Right atrium auricular region (tissue), 2 donors: Measurements from ENCODE around the gene HVCN1. TPM values are rescaled to one million over a fixed set of nuclear protein-coding genes. Genes with fewer than 3 reads are reported as not detected.
"Not testable (repeated sequence)": the region's sequence is repeated elsewhere in the genome, so short reads cannot be mapped to it uniquely, and the experiment has no call there.

Experiments used
- DNase-seq: peaks from one replicate; pipeline ENCODE4 v3.0.0-alpha.2; 2019; ENCODE audit warnings: low spot score
- H3K27ac ChIP-seq, 2 donors: fragments of 200-600 bp; sonication (generic); 1 replicate in 1 of 2; 2 replicates in 1 of 2; pipeline ENCODE4 v1.5.1; 2016 to 2019
- H3K27me3 ChIP-seq, 2 donors: fragments of 200-600 bp; sonication (generic); one replicate each; pipeline versions ENCODE4 v1.5.1 to v1.6.0; 2017 to 2019
- H3K36me3 ChIP-seq: fragments of 200-600 bp; sonication (generic); one replicate; pipeline ENCODE4 v1.5.1; 2016
- H3K4me1 ChIP-seq, 2 donors: fragments of 200-600 bp; sonication (generic); one replicate each; pipeline versions ENCODE4 v1.5.1 to v1.6.0; 2017 to 2019
- H3K4me3 ChIP-seq, 2 donors: fragments of 200-600 bp; sonication (generic); 1 replicate in 1 of 2; 2 replicates in 1 of 2; pipeline ENCODE4 v1.5.1; 2017 to 2019; ENCODE audit warnings: mild to moderate bottlenecking in 1 of 2, moderate library complexity in 1 of 2
- H3K9me3 ChIP-seq, 2 donors: fragments of 200-600 bp; sonication (generic); one replicate each; pipeline ENCODE4 v1.5.1; 2019
- CTCF ChIP-seq, 2 donors: fragments of 200-600 bp; sonication (generic); IDR thresholded peaks; one replicate each; pipeline ENCODE4 v1.5.1; 2019; ENCODE audit warnings: antibody characterized with exemption in 2 of 2
- total RNA-seq, 2 donors: library from RNA; depleted of rRNA; stranded (reverse); fragments of >200 nt; gene quantifications; one replicate each; pipeline ENCODE4 v1.1.0, GENCODE V29; 2016

The HVCN1 gene
- total RNA-seq, 2 donors from 2014 or later, result 21.7 to 24.1 TPM

GRCh38 chr12:110731479-110731878, 42.6 kb upstream of the HVCN1 start:
- H3K27ac ChIP-seq, result no peak overlapping the region
- H3K4me1 ChIP-seq, result peaks cover 0 to 35% of the 10 kb centered on the region in 2 donors
- DNase-seq, result no peak
- H3K4me3 ChIP-seq, result no peak overlapping the region
- no peak for TF ChIP-seq CTCF (IDR thresholded peaks at IDR 0.05)
- H3K36me3 ChIP-seq, result peaks cover 48% of the 10 kb centered on the region
- no peaks in the 10 kb centered on the region for H3K27me3 ChIP-seq
- no peaks in the 10 kb centered on the region for H3K9me3 ChIP-seq

- Histone ChIP-seq H3K4me3 (no peak overlapping the region), H3K36me3 (peaks cover 76% of the 10 kb centered on the region), H3K9me3 (no peaks in the 10 kb centered on the region), H3K27ac (no peak overlapping the region), H3K4me1 (peaks cover 0 to 23% of the 10 kb centered on the region in 2 donors), H3K27me3 (no peaks in the 10 kb centered on the region)
- TF ChIP-seq CTCF (IDR thresholded peaks at IDR 0.05), result no peak
- DNase-seq, result no peak
Measured at GRCh38 chr12:110728628-110729027, 39.7 kb upstream of the HVCN1 start.

GRCh38 chr12:110726708-110727369, 37.9 kb upstream of the HVCN1 start:
- Histone ChIP-seq H3K9me3 (no peaks in the 10 kb centered on the region), H3K4me3 (no peak overlapping the region), H3K36me3 (peaks cover 94% of the 10 kb centered on the region), H3K27ac (no peak overlapping the region), H3K4me1 (peaks cover 0 to 6% of the 10 kb centered on the region in 2 donors), H3K27me3 (no peaks in the 10 kb centered on the region)
- no peak for TF ChIP-seq CTCF (IDR thresholded peaks at IDR 0.05)
- DNase-seq, result no peak

GRCh38 chr12:110726028-110726427, 37.1 kb upstream of the HVCN1 start:
- TF ChIP-seq CTCF (IDR thresholded peaks at IDR 0.05), result no peak
- Histone ChIP-seq H3K27me3 (no peaks in the 10 kb centered on the region), H3K4me3 (no peak overlapping the region), H3K4me1 (peaks cover 0 to 3% of the 10 kb centered on the region in 2 donors), H3K27ac (no peak overlapping the region), H3K36me3 (peaks cover 96% of the 10 kb centered on the region), H3K9me3 (no peaks in the 10 kb centered on the region)
- DNase-seq, result no peak

GRCh38 chr12:110725267-110725666, 36.4 kb upstream of the HVCN1 start:
- H3K27ac ChIP-seq, result no peak overlapping the region

GRCh38 chr12:110722892-110723291, 34.0 kb upstream of the HVCN1 start:
- H3K9me3 ChIP-seq, H3K4me1 ChIP-seq, DNase-seq, H3K27ac ChIP-seq, H3K27me3 ChIP-seq, H3K4me3 ChIP-seq: not testable (repeated sequence)
- H3K36me3 ChIP-seq, result peaks cover 96% of the 10 kb centered on the region

More at GRCh38 chr12:110725267-110725666, 36.4 kb upstream of the HVCN1 start:
- Histone ChIP-seq H3K4me3 (no peak overlapping the region), H3K4me1 (peaks cover 0 to 3% of the 10 kb centered on the region in 2 donors), H3K36me3 (peaks cover 96% of the 10 kb centered on the region), H3K27me3 (no peaks in the 10 kb centered on the region), H3K9me3 (no peaks in the 10 kb centered on the region)
- DNase-seq, result no peak
- TF ChIP-seq CTCF (IDR thresholded peaks at IDR 0.05), result no peak
